ENCODE results near the gene DDX5. TPM values are rescaled to one million over a fixed set of nuclear protein-coding genes. Genes with fewer than 3 reads are reported as not detected.

The DDX5 gene
- total RNA-seq, 1 experiment from 2014 or later, result 369 TPM

Small RNA genes lying within 50 kb of the gene (small RNA-seq; reads per million reads assigned to genes)
- gene ATP5MFP4, result not detected

Other genes with a start within 250 kb of the DDX5 start
- 5.5 and 5.6 TPM in 2 replicates for gene TEX2, start 243.0 kb downstream of the DDX5 start, total RNA-seq (2014; rRNA removed; shearing (Covaris generic); ENCODE audit: low replicate concordance)
- 1.9 and 7.9 TPM in 2 replicates for gene PECAM1, start 115.4 kb downstream of the DDX5 start, total RNA-seq (2014; rRNA removed; shearing (Covaris generic); ENCODE audit: low replicate concordance)
- gene MILR1, start 57.2 kb downstream of the DDX5 start, total RNA-seq (2014; rRNA removed; shearing (Covaris generic); ENCODE audit: low replicate concordance), result 104 and 156 TPM in 2 replicates
- 18.6 and 25.3 TPM in 2 replicates for gene POLG2, start 9.2 kb downstream of the DDX5 start, total RNA-seq (2014; rRNA removed; shearing (Covaris generic); ENCODE audit: low replicate concordance)
- 42.2 and 62.1 TPM in 2 replicates for gene CEP95, start 688 bp upstream of the DDX5 start, total RNA-seq (2014; rRNA removed; shearing (Covaris generic); ENCODE audit: low replicate concordance)
- gene SMURF2, start 156.0 kb upstream of the DDX5 start, total RNA-seq (2014; rRNA removed; shearing (Covaris generic); ENCODE audit: low replicate concordance), result 6.1 and 8.0 TPM in 2 replicates